ENCODE measurements around the gene SLC9A5. TPM values are rescaled to one million over a fixed set of nuclear protein-coding genes. Genes with fewer than 3 reads are reported as not detected.

The SLC9A5 gene
- total and polyA plus RNA-seq, 10 of the 15 experiments (the other 5 are each of a cell fraction or from before 2014, with no cell fraction given), result 0.26 to 5.7 (median 1.5) TPM

DNA sequence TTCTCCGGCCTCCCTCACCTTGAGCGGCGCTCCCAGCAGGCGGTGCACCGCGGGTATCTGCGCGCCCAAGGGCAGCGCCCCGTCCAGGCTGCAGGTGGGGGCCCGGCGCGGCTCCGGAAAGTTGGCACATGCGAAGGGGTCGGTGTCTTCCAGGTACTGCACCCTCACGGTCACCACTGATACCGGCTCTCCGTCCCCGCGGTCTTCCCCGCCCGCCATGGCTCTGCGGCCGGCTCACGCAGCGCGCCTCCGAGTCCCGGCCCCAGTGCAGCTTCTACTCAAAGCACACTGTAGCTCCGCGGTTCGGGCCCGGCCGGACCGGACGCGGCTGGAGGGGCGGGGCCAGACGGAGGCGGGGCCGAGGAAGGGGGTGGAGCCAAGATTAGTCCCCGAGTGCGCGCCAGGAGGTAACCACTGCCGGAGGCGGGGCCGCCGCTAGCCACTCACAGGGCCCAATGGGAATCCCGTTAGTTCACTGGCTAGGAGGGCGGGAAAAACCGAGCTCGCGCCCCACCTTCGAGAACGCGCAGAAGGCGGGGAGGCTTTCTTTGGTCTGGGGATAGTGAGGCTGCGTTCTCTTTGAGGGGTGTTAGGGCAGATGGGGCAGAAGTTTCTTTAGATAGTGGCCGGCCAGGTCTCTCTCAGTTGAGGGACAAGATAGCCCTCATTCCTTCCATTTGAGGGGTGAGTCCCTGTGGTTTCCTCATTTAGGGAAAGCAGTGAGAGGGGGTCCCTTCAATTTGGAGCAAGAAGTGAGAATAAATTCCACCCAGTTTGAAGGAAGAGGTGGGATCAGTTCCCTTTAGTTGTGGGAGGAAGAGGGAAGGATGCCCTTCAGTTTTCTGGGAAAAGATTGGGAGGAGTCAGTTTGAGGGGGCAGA is 1.3 kb upstream of the SLC9A5 start, which contains the start of gene FHOD1 (continued):
- TF ChIP-seq, protein P1, sequence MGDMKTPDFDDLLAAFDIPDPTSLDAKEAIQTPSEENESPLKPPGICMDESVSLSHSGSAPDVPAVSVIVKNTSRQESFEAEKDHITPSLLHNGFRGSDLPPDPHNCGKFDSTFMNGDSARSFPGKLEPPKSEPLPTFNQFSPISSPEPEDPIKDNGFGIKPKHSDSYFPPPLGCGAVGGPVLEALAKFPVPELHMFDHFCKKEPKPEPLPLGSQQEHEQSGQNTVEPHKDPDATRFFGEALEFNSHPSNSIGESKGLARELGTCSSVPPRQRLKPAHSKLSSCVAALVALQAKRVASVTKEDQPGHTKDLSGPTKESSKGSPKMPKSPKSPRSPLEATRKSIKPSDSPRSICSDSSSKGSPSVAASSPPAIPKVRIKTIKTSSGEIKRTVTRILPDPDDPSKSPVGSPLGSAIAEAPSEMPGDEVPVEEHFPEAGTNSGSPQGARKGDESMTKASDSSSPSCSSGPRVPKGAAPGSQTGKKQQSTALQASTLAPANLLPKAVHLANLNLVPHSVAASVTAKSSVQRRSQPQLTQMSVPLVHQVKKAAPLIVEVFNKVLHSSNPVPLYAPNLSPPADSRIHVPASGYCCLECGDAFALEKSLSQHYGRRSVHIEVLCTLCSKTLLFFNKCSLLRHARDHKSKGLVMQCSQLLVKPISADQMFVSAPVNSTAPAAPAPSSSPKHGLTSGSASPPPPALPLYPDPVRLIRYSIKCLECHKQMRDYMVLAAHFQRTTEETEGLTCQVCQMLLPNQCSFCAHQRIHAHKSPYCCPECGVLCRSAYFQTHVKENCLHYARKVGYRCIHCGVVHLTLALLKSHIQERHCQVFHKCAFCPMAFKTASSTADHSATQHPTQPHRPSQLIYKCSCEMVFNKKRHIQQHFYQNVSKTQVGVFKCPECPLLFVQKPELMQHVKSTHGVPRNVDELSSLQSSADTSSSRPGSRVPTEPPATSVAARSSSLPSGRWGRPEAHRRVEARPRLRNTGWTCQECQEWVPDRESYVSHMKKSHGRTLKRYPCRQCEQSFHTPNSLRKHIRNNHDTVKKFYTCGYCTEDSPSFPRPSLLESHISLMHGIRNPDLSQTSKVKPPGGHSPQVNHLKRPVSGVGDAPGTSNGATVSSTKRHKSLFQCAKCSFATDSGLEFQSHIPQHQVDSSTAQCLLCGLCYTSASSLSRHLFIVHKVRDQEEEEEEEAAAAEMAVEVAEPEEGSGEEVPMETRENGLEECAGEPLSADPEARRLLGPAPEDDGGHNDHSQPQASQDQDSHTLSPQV (IDR thresholded peaks at IDR 0.05), result no peak
- TF ChIP-seq DPF2 (IDR thresholded peaks at IDR 0.05) (peak; percentile 56; the same call in 1 of the 2 replicates), NR2F1 (conservative IDR thresholded peaks at IDR 0.05) (0 out of 2 replicates have a peak, but pooled peaks have one; percentile 9), POLR2A (IDR thresholded peaks at IDR 0.05; ENCODE audit: low read depth, low read length) (peak; percentile 86), RBBP5 (conservative IDR thresholded peaks at IDR 0.05) (no peak), TCF7 (IDR thresholded peaks at IDR 0.05; ENCODE audit: borderline replicate concordance) (no peak), YY1 (IDR thresholded peaks at IDR 0.05; ENCODE audit: low read depth, low read length) (peak; percentile 29; the same call in 1 of the 2 replicates), POLR2AphosphoS5 (IDR thresholded peaks at IDR 0.05; ENCODE audit: low read length) (0 out of 2 replicates have a peak, but pooled peaks have one; percentile 54), SREBF1 (IDR thresholded peaks at IDR 0.05; ENCODE audit: low read length) (no peak), GATAD2B (conservative IDR thresholded peaks at IDR 0.05; ENCODE audit: low read depth) (peak; percentile 40; the same call in 1 of the 2 replicates), TCF12 (IDR thresholded peaks at IDR 0.05; ENCODE audit: low read depth, low read length) (0 out of 2 replicates have a peak, but pooled peaks have one; percentile 3), CREB1 (IDR thresholded peaks at IDR 0.05; ENCODE audit: low read depth) (no peak), PAX8 (IDR thresholded peaks at IDR 0.05) (no peak), SP1 (IDR thresholded peaks at IDR 0.05; ENCODE audit: low read depth, low read length) (peak; percentile 78)
- TF ChIP-seq, protein P2, sequence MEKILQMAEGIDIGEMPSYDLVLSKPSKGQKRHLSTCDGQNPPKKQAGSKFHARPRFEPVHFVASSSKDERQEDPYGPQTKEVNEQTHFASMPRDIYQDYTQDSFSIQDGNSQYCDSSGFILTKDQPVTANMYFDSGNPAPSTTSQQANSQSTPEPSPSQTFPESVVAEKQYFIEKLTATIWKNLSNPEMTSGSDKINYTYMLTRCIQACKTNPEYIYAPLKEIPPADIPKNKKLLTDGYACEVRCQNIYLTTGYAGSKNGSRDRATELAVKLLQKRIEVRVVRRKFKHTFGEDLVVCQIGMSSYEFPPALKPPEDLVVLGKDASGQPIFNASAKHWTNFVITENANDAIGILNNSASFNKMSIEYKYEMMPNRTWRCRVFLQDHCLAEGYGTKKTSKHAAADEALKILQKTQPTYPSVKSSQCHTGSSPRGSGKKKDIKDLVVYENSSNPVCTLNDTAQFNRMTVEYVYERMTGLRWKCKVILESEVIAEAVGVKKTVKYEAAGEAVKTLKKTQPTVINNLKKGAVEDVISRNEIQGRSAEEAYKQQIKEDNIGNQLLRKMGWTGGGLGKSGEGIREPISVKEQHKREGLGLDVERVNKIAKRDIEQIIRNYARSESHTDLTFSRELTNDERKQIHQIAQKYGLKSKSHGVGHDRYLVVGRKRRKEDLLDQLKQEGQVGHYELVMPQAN (conservative IDR thresholded peaks at IDR 0.05), result peak; percentile 82
- TF ChIP-seq, protein P3, sequence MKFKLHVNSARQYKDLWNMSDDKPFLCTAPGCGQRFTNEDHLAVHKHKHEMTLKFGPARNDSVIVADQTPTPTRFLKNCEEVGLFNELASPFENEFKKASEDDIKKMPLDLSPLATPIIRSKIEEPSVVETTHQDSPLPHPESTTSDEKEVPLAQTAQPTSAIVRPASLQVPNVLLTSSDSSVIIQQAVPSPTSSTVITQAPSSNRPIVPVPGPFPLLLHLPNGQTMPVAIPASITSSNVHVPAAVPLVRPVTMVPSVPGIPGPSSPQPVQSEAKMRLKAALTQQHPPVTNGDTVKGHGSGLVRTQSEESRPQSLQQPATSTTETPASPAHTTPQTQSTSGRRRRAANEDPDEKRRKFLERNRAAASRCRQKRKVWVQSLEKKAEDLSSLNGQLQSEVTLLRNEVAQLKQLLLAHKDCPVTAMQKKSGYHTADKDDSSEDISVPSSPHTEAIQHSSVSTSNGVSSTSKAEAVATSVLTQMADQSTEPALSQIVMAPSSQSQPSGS (IDR thresholded peaks at IDR 0.05; ENCODE audit: low read length), result no peak
- TF ChIP-seq, protein P4, sequence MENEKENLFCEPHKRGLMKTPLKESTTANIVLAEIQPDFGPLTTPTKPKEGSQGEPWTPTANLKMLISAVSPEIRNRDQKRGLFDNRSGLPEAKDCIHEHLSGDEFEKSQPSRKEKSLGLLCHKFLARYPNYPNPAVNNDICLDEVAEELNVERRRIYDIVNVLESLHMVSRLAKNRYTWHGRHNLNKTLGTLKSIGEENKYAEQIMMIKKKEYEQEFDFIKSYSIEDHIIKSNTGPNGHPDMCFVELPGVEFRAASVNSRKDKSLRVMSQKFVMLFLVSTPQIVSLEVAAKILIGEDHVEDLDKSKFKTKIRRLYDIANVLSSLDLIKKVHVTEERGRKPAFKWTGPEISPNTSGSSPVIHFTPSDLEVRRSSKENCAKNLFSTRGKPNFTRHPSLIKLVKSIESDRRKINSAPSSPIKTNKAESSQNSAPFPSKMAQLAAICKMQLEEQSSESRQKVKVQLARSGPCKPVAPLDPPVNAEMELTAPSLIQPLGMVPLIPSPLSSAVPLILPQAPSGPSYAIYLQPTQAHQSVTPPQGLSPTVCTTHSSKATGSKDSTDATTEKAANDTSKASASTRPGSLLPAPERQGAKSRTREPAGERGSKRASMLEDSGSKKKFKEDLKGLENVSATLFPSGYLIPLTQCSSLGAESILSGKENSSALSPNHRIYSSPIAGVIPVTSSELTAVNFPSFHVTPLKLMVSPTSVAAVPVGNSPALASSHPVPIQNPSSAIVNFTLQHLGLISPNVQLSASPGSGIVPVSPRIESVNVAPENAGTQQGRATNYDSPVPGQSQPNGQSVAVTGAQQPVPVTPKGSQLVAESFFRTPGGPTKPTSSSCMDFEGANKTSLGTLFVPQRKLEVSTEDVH (IDR thresholded peaks at IDR 0.05; ENCODE audit: low read depth, partially characterized antibody), result peak; percentile 90
